ENCODE data around the gene PARVA.

- TF ChIP-seq CTCF (IDR thresholded peaks at IDR 0.05) (no peak), POLR2A (IDR thresholded peaks at IDR 0.05) (no peak), EP300 (IDR thresholded peaks at IDR 0.05) (no peak)
Measured at GRCh38 chr11:12421386-12421785, 44.0 kb downstream of the PARVA start.

Measured in stomach (tissue), 4 donors.